H9 (cell line): Measurements from ENCODE around the gene PEMT. TPM values are rescaled to one million over a fixed set of nuclear protein-coding genes. Genes with fewer than 3 reads are reported as not detected.

Experiments used
- DNase-seq: peaks from one replicate; pipeline ENCODE4 v3.0.0-alpha.2; 2017
- H2AFZ ChIP-seq: one replicate; pipeline ENCODE4 v1.6.1; 2013; ENCODE audit warnings: mild to moderate bottlenecking, low read length, control low read depth, moderate library complexity
- H2AK5ac ChIP-seq: 2 replicates; pipeline ENCODE4 v1.6.1; 2013; ENCODE audit warnings: low read length, control low read depth, mixed read lengths; ENCODE audit not compliant: insufficient read length
- H2BK120ac ChIP-seq: one replicate; pipeline ENCODE4 v1.6.1; 2013; ENCODE audit warnings: low read depth, mild to moderate bottlenecking, low read length, control low read depth, inconsistent platforms; ENCODE audit not compliant: poor library complexity, severe bottlenecking
- H2BK12ac ChIP-seq: 2 replicates; pipeline ENCODE4 v1.6.1; 2013; ENCODE audit warnings: low read length, control low read depth, mixed read lengths, low read depth; ENCODE audit not compliant: insufficient read length
- H2BK15ac ChIP-seq: 2 replicates; pipeline ENCODE4 v1.6.1; 2013; ENCODE audit warnings: low read depth, low read length, control low read depth
- H2BK20ac ChIP-seq: one replicate; pipeline ENCODE4 v1.6.1; 2013; ENCODE audit warnings: low read depth, mild to moderate bottlenecking, low read length, control low read depth, inconsistent platforms; ENCODE audit not compliant: poor library complexity, severe bottlenecking
- H2BK5ac ChIP-seq: 2 replicates; pipeline ENCODE4 v1.6.1; 2013; ENCODE audit warnings: low read length, control low read depth, mixed read lengths; ENCODE audit not compliant: insufficient read length
- H3K14ac ChIP-seq: 2 replicates; pipeline ENCODE4 v1.6.1; 2013; ENCODE audit warnings: low read length, control low read depth; ENCODE audit not compliant: insufficient read depth
- H3K18ac ChIP-seq: 2 replicates; pipeline ENCODE4 v1.6.1; 2013; ENCODE audit warnings: low read depth, mild to moderate bottlenecking, mixed read lengths, low read length, control low read depth; ENCODE audit not compliant: insufficient read length
- H3K23ac ChIP-seq: 2 replicates; pipeline ENCODE4 v1.6.1; 2013; ENCODE audit warnings: low read length, control low read depth, mixed read lengths, low read depth; ENCODE audit not compliant: insufficient read length
- H3K23me2 ChIP-seq: 2 replicates; pipeline ENCODE4 v1.6.1; 2013; ENCODE audit warnings: low read depth, mild to moderate bottlenecking, mixed read lengths, low read length, control low read depth; ENCODE audit not compliant: insufficient read length, poor library complexity, severe bottlenecking
- H3K27ac ChIP-seq: 2 replicates; pipeline ENCODE4 v1.5.1; 2013; ENCODE audit warnings: low read length, control low read depth, mixed read lengths, low read depth; ENCODE audit not compliant: insufficient read length
- H3K27me3 ChIP-seq: 2 replicates; pipeline ENCODE4 v1.6.1; 2013; ENCODE audit warnings: low read length, control low read depth, inconsistent platforms; ENCODE audit not compliant: insufficient read depth
- H3K4ac ChIP-seq: 2 replicates; pipeline ENCODE4 v1.6.1; 2013; ENCODE audit warnings: low read depth, mild to moderate bottlenecking, control low read depth, inconsistent platforms, low read length, moderate library complexity
- H3K4me1 ChIP-seq: 2 replicates; pipeline ENCODE4 v1.6.1; 2013; ENCODE audit warnings: low read length, control low read depth, inconsistent platforms; ENCODE audit not compliant: insufficient read depth
- H3K4me2 ChIP-seq: 2 replicates; pipeline ENCODE4 v1.6.1; 2013; ENCODE audit warnings: low read length, control low read depth, mixed read lengths; ENCODE audit not compliant: insufficient read length, insufficient read depth
- H3K56ac ChIP-seq: 2 replicates; pipeline ENCODE4 v1.6.1; 2013; ENCODE audit warnings: low read depth, mild to moderate bottlenecking, mixed read lengths, low read length, control low read depth; ENCODE audit not compliant: insufficient read length
- H3K79me1 ChIP-seq: 2 replicates; pipeline ENCODE4 v1.6.1; 2013; ENCODE audit warnings: low read depth, mild to moderate bottlenecking, moderate library complexity, low read length, control low read depth, inconsistent platforms; ENCODE audit not compliant: insufficient read depth, poor library complexity, severe bottlenecking
- H3K79me2 ChIP-seq: 2 replicates; pipeline ENCODE4 v1.6.1; 2013; ENCODE audit warnings: low read length, control low read depth, inconsistent platforms; ENCODE audit not compliant: insufficient read depth
- H3K9ac ChIP-seq: 2 replicates; pipeline ENCODE4 v1.6.1; 2013; ENCODE audit warnings: low read length, control low read depth, mixed read lengths; ENCODE audit not compliant: insufficient read length; ENCODE audit errors: extremely low read depth
- H3K9me3 ChIP-seq: one replicate; pipeline ENCODE4 v1.6.1; 2013; ENCODE audit warnings: low read depth, low read length, inconsistent platforms; ENCODE audit not compliant: control insufficient read depth
- H3T11ph ChIP-seq: one replicate; pipeline ENCODE4 v1.6.1; 2013; ENCODE audit warnings: mild to moderate bottlenecking, low read length, control low read depth, inconsistent platforms
- H4K20me1 ChIP-seq: one replicate; pipeline ENCODE4 v1.6.1; 2013; ENCODE audit not compliant: control insufficient read depth, insufficient read length, insufficient read depth
- H4K5ac ChIP-seq: 2 replicates; pipeline ENCODE4 v1.6.1; 2013; ENCODE audit warnings: low read depth, mild to moderate bottlenecking, mixed read lengths, low read length, control low read depth; ENCODE audit not compliant: insufficient read length
- H4K8ac ChIP-seq: replicated peaks from 2 replicates; pipeline ENCODE4 v1.6.1; 2013; ENCODE audit warnings: low read length, control low read depth, mixed read lengths, low read depth; ENCODE audit not compliant: insufficient read length
- H4K91ac ChIP-seq: 2 replicates; pipeline ENCODE4 v1.6.1; 2013; ENCODE audit warnings: low read depth, mild to moderate bottlenecking, moderate library complexity, mixed read lengths, low read length, control low read depth; ENCODE audit not compliant: insufficient read length
- H3K27ac Mint-ChIP-seq, 3 experiments: 2 replicates in 2 of 3; 3 replicates in 1 of 3; pipeline ENCODE4 v1.8.0; 2020 to 2021; ENCODE audit warnings: mixed read lengths in 3 of 3, mild to moderate bottlenecking in 1 of 3, moderate library complexity in 1 of 3
- H3K27me3 Mint-ChIP-seq: 2 replicates; pipeline ENCODE4 v1.8.0; 2021; ENCODE audit warnings: low read depth, mild to moderate bottlenecking, moderate library complexity, mixed read lengths
- H3K36me3 Mint-ChIP-seq, 3 experiments: 2 replicates in 2 of 3; 3 replicates in 1 of 3; pipeline ENCODE4 v1.8.0; 2020 to 2021; ENCODE audit warnings: low read depth in 3 of 3, mixed read lengths in 3 of 3; ENCODE audit not compliant: insufficient read depth in 1 of 3
- H3K4me1 Mint-ChIP-seq, 2 experiments: 2 replicates each; pipeline ENCODE4 v1.8.0; 2020; ENCODE audit warnings: mixed read lengths in 2 of 2
- H3K4me3 Mint-ChIP-seq, 2 experiments: 2 replicates in 1 of 2; 3 replicates in 1 of 2; pipeline ENCODE4 v1.8.0; 2020 to 2021; ENCODE audit warnings: mild to moderate bottlenecking in 2 of 2, mixed read lengths in 2 of 2, moderate library complexity in 1 of 2
- H3K9me3 Mint-ChIP-seq, 2 experiments: 2 replicates in 1 of 2; 3 replicates in 1 of 2; pipeline ENCODE4 v1.8.0; 2020; ENCODE audit warnings: mild to moderate bottlenecking in 2 of 2, mixed read lengths in 2 of 2, moderate library complexity in 1 of 2
- CTCF ChIP-seq: fragments of 200-600 bp; sonication (generic); conservative IDR thresholded peaks from 3 replicates; pipeline ENCODE4 v1.8.0; 2021; ENCODE audit warnings: antibody characterized with exemption, mild to moderate bottlenecking
- WGBS: extraction: QIAGEN DNeasy Blood & Tissue Kit; methylation state at CpG from one replicate; pipeline ENCODE4 v1.1.7; 2013; ENCODE audit warnings: missing lambda C conversion rate, low lambda C conversion rate, mixed read lengths; ENCODE audit not compliant: insufficient read length; ENCODE audit errors: extremely low coverage; 5-methylcytosine and 5-hydroxymethylcytosine counted together
- total RNA-seq: library from RNA; stranded (reverse); gene quantifications from 2 replicates; pipeline ENCODE4 v1.2.1, GENCODE V29; 2021

Gene PEMT
- total RNA-seq, 1 experiment from 2014 or later = 63.2 TPM

DNA sequence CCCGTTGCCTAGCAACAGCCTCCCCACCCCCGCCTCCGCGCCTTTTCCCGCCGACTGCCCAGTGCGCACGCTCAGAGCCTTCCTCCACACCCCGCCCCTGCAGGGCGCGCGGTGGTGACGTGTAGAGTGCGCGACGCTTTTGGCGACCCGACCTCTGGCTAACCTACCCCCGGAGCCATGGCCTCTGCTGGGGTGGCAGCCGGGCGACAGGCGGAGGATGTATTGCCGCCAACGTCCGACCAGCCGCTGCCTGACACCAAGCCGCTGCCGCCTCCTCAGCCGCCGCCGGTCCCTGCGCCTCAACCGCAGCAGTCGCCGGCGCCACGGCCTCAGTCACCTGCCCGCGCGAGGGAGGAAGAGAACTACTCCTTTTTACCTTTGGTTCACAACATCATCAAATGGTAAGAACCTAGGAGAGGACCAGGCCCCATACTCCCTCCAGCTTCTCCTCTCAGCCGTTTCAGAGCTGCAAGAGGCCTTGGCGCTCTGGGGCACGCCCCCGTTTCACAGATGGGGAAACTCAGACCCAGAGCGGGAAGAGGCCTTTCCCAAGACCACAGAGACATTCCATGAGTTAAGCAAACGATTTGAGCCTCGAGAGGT, 114.5 kb downstream of the PEMT start, which contains the start of gene MED9:
MED9 (plus strand) TSS at position 136 of the 603 bp plus-strand sequence; CDS start at position 178, 42 bp downstream.
- no peak within 1 kb of the TSS for H3K4ac ChIP-seq
- Mint-ChIP-seq H3K36me3 (peaks cover 0 to 13% (median 2%) of the 10 kb centered on the region in 3 experiments; a peak in 4 of 7 replicates), H3K27ac (peak within 1 kb of the TSS; percentile 95 to 99 (median 98)), H3K27me3 (peaks cover 25% of the 10 kb centered on the region), H3K4me1 (peaks cover 13 to 15% of the 10 kb centered on the region in 2 experiments), H3K4me3 (peak within 1 kb of the TSS; percentile 94 to 98), H3K9me3 (no peaks in the 10 kb centered on the region; a peak in 1 of 5 replicates)
- TF ChIP-seq CTCF = no peak
- H4K8ac ChIP-seq = peak within 1 kb of the TSS; percentile 10
- H3K18ac ChIP-seq = peak within 1 kb of the TSS; percentile 92
- H3K4me1 ChIP-seq = no peaks in the 10 kb centered on the region
- no peaks in the 10 kb centered on the region for H4K20me1 ChIP-seq
- WGBS = no CpG with 5 or more reads among the region's 47 CpGs
- H3K4me2 ChIP-seq = peak within 1 kb of the TSS; percentile 92
- peak within 1 kb of the TSS; percentile 86 for H3K9ac ChIP-seq
- H3K79me2 ChIP-seq = peaks cover 5% of the 10 kb centered on the region
- H4K5ac ChIP-seq = no peak within 1 kb of the TSS
- H3K79me1 ChIP-seq = peaks cover 3% of the 10 kb centered on the region
- no peak within 1 kb of the TSS for H2BK120ac ChIP-seq
- H2BK20ac ChIP-seq = no peak within 1 kb of the TSS
- no peak within 1 kb of the TSS for H2AFZ ChIP-seq
- no peaks in the 10 kb centered on the region for H3K9me3 ChIP-seq
- H2AK5ac ChIP-seq = no peak within 1 kb of the TSS
- no peak within 1 kb of the TSS for H2BK12ac ChIP-seq
- H4K91ac ChIP-seq = no peak within 1 kb of the TSS
- peak within 1 kb of the TSS; percentile 90 for H3K14ac ChIP-seq
- no peak within 1 kb of the TSS for H3T11ph ChIP-seq
- H3K23me2 ChIP-seq = peaks cover 4% of the 10 kb centered on the region
- peak; percentile 95 for DNase-seq
- H2BK15ac ChIP-seq = no peak within 1 kb of the TSS; the same call in 1 of the 2 replicates
- no peak within 1 kb of the TSS for H3K27ac ChIP-seq
- no peak within 1 kb of the TSS for H3K56ac ChIP-seq
- no peak within 1 kb of the TSS for H3K23ac ChIP-seq
- H3K27me3 ChIP-seq = no peaks in the 10 kb centered on the region
- H2BK5ac ChIP-seq = no peak within 1 kb of the TSS
